LNCaP clone FGC (cell line): ENCODE results near the gene CDC25A.

Source experiments
- DNase-seq: peaks from one replicate; pipeline ENCODE4 v3.0.0-alpha.2; 2011; ENCODE audit warnings: low read depth
- H3K4me3 ChIP-seq: 2 replicates; pipeline ENCODE4 v1.5.1; 2011; ENCODE audit warnings: mild to moderate bottlenecking, low read depth, low read length, control low read depth
- TF ChIP-seq, protein P1 (sequence below): IDR thresholded peaks from 2 replicates; pipeline ENCODE4 v1.5.1; 2012; ENCODE audit warnings: mild to moderate bottlenecking; ENCODE audit not compliant: control insufficient read depth, insufficient read depth; ENCODE audit errors: extremely low read depth

The CDC25A gene

DNA sequence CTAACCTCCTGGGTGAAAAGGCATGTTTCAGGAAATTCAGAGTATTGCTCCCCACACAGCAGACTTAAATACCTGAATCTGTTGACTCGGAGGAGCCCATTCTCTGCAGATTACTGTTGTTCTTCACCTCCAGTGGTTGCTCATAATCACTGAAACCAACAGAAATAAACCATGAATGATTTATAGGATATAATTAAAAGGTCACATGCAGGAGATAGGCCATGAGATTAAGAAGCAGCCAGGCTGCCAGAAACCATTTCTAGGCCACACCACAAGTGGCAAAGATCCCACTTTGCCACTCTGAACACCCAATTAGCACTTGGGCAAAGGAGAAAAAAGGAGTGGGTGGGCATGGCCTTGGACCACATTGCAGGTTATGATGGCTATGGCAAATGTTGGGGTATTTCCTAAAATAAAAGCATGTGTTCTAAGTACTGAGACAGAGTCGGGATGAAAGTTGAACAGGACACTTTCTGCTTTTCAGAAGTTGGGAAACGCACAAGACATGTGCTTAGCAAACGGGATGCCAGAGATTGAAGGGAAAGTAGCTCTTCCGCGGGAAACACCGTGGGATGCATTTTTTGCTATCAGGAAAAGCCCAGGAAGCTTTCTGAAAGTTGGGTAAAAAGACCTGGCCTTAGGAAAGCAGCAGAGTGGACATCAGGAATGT, 1.5 kb downstream of the CDC25A start:
- TF ChIP-seq, protein P1, sequence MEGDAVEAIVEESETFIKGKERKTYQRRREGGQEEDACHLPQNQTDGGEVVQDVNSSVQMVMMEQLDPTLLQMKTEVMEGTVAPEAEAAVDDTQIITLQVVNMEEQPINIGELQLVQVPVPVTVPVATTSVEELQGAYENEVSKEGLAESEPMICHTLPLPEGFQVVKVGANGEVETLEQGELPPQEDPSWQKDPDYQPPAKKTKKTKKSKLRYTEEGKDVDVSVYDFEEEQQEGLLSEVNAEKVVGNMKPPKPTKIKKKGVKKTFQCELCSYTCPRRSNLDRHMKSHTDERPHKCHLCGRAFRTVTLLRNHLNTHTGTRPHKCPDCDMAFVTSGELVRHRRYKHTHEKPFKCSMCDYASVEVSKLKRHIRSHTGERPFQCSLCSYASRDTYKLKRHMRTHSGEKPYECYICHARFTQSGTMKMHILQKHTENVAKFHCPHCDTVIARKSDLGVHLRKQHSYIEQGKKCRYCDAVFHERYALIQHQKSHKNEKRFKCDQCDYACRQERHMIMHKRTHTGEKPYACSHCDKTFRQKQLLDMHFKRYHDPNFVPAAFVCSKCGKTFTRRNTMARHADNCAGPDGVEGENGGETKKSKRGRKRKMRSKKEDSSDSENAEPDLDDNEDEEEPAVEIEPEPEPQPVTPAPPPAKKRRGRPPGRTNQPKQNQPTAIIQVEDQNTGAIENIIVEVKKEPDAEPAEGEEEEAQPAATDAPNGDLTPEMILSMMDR, result no peak
- peak overlapping the region; percentile 85 for H3K4me3 ChIP-seq
- peak; percentile 13 for DNase-seq

DNA sequence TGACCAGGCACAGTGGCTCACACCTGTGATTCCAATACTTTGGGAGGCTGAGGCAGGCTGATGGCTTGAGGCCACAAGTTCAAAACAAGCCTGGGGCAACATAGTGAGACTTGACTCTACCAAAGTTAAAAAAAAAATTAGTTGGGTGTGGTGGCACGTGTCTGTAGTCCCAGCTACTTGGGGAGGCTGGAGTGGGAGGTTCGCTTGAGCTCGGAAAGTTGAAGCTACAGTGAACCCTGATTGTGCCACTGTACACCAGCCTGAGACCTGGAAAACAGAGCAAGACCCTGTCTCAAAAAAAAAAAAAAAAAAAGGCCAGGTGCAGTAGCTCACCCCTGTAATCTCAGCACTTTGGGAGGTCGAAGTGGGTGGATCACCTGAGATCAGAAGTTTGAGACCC, 3.1 kb downstream of the CDC25A start:
- H3K4me3 ChIP-seq, result no peak overlapping the region
- no peak for DNase-seq
- TF ChIP-seq, protein P1, result no peak

DNA sequence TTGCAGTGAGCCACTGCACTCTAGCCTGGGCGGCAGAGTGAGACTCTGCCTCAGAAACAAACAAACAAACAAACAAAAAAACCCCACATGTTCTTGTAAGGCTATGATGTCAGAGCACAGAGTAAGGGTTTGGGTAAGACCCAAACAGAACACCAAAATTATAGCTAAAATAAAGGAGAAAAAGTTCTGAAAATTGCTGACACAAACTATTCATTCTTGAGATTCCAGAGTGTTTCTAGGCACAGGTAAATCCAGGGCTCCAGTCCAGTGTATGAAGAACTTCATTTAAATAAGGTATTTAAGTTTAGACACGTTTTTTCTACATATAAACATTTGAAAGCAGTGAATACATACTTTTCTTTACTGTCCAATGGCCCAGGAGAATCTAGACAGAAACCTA, 3.9 kb downstream of the CDC25A start:
- no peak overlapping the region for H3K4me3 ChIP-seq
- TF ChIP-seq, protein P1, result no peak
- no peak for DNase-seq

DNA sequence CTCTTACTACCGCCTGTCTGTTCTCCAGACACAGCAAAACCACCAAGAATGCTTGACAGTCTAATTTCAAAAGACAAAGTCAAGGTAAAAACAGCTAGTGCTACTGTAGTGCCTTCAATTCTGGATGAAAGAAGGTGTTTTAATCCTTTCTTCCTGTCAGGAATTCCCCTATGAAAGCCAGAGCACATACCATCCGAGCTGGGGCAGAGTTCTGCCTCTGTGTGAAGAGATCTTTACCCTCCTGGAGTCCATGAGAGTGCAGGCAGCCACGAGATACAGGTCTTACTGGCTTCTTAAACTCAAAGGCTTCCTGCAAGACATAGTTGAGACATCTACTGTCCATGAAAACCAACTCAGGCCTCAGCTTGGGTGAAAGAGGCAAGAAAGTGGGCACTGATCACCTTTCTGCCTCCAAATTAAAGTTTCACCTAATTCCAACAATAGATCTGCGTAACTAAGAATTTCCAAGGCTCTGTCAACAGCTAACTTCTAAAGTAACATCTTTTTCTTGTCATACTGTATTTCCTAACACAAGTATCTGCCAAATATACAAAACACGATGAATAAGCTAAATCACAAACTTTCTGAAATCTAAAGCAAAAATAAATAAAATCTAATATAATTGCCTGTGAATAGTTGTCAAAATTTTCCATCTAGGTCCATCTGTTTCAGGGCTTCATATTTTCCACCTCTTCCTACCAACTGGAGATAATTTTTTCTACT, 7.5 kb downstream of the CDC25A start:
- DNase-seq, result no peak
- H3K4me3 ChIP-seq, result no peak overlapping the region
- TF ChIP-seq, protein P1, result no peak

DNA sequence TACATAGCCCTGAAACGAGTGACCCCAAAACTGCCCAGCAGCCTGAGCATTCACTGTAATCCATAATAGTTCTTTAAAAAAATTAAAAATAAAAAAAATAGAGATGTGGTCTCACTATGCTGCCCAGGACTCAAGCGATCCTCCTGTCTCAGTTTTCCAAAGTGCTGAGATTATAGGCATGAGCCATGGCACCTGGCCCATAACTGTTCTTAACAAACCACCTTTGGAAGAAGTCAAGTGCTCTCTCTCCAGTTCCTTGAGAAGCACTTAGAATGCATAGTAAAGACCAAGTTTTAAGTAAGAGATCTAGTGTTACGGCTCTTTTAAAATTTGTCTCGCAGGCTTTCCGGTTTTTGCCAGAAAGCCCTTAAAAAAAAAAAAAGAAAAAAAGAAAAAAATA, 8.2 kb downstream of the CDC25A start:
- no peak for DNase-seq
- TF ChIP-seq, protein P1, result no peak
- no peak overlapping the region for H3K4me3 ChIP-seq

DNA sequence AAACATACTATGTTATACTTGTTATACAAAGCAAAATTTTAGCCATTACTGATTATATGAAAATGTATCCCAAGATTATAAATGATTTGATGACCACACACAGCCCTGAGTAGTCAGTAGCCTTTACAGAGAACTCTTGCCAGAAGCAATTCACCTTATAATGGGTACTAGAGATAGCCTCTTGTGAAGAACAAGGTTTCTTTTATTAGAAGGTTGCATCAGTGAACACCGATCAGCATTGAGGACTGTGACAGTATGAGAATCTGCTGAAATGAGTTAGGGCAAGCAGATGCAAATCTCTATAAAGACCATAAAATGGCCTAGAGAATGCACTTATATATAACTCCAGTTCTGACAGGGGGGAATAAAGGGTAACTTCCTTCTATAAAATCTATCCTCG, 10.1 kb downstream of the CDC25A start:
- no peak overlapping the region for H3K4me3 ChIP-seq
- TF ChIP-seq, protein P1, result no peak
- DNase-seq, result no peak
